ENCODE data around the gene ASTN1.

Gene ASTN1

DNA sequence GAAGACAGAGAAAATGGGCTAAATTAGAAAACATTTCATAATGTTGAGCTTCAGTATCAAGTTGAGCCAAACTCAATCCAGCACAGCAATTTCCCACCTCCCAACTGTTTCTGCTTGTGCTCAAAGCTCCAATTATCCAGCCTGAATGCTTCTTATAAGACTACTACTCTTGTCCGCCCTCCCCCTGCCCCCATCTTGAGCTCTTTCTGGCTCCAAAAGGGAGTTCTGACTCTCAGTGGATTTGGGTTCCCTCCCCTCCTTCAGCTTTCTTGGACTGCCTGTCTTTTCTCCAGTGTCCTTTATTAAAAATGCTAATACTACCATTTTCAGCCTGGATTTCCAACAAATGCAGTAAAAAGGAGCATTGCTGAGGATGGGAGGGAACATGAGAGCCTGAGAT is 174.8 kb downstream of the ASTN1 start:
- intact Hi-C loops (cut with DNase I; ENCODE audit: low total_unique reads): no loop called here
- Histone ChIP-seq H3K9me3 (no peaks in the 10 kb centered on the region), H3K27me3 (no peaks in the 10 kb centered on the region), H3K4me3 (no peak overlapping the region), H3K27ac (no peak overlapping the region), H3K36me3 (no peaks in the 10 kb centered on the region), H3K4me1 (no peaks in the 10 kb centered on the region)
- TF ChIP-seq, protein P1, sequence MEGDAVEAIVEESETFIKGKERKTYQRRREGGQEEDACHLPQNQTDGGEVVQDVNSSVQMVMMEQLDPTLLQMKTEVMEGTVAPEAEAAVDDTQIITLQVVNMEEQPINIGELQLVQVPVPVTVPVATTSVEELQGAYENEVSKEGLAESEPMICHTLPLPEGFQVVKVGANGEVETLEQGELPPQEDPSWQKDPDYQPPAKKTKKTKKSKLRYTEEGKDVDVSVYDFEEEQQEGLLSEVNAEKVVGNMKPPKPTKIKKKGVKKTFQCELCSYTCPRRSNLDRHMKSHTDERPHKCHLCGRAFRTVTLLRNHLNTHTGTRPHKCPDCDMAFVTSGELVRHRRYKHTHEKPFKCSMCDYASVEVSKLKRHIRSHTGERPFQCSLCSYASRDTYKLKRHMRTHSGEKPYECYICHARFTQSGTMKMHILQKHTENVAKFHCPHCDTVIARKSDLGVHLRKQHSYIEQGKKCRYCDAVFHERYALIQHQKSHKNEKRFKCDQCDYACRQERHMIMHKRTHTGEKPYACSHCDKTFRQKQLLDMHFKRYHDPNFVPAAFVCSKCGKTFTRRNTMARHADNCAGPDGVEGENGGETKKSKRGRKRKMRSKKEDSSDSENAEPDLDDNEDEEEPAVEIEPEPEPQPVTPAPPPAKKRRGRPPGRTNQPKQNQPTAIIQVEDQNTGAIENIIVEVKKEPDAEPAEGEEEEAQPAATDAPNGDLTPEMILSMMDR (IDR thresholded peaks at IDR 0.05): no peak
- DNase-seq: no peak

DNA sequence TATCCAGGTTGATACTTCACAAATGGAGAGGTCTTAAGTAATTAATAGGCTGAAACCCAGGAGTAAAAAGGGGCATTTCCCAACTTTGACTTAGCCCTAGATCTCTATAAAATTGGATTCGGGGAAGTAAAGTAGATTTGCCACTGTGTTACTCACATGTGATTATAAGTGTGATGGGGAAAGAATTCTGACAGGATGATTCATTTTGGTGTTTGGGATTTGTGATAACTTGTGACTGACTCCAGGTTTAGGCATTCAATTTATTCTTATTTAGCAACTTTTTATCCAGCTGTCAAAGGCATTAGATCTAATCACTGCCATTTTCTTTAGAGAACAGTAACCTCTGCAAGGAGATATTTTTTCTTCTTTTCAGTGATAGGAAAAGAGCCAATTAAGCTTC is 175.5 kb downstream of the ASTN1 start:
- no peak overlapping the region for H3K4me3 ChIP-seq
- intact Hi-C loops (cut with DNase I; ENCODE audit: low total_unique reads): no loop called here
- no peaks in the 10 kb centered on the region for H3K27me3 ChIP-seq
- no peaks in the 10 kb centered on the region for H3K4me1 ChIP-seq
- TF ChIP-seq, protein P1 (IDR thresholded peaks at IDR 0.05): no peak
- no peaks in the 10 kb centered on the region for H3K9me3 ChIP-seq
- no peaks in the 10 kb centered on the region for H3K36me3 ChIP-seq
- no peak overlapping the region for H3K27ac ChIP-seq
- no peak for DNase-seq

DNA sequence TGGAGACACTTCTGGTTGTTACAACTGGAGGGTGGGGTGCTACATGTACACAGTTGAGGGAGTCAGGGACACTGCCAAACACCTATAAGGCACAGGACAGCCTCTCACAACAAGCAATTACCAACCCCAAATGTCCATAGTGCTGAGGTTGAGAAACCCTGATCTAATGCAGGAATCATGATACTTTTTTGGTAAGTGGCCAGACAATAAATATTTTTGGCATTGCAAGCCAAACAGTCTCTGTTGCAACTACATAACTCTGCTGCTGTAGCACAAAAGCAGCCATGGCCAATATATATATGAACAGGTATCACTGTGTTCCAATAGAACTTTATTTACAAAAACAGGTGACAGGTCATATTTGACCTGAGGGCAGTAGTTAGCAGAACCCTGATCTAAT is 177.5 kb downstream of the ASTN1 start:
- TF ChIP-seq, protein P1 (IDR thresholded peaks at IDR 0.05): no peak
- no peak for DNase-seq
- Histone ChIP-seq H3K27ac (no peak overlapping the region), H3K27me3 (no peaks in the 10 kb centered on the region), H3K4me1 (no peaks in the 10 kb centered on the region), H3K4me3 (no peak overlapping the region), H3K9me3 (no peaks in the 10 kb centered on the region), H3K36me3 (no peaks in the 10 kb centered on the region)
- intact Hi-C loops (cut with DNase I; ENCODE audit: low total_unique reads): no loop called here

DNA sequence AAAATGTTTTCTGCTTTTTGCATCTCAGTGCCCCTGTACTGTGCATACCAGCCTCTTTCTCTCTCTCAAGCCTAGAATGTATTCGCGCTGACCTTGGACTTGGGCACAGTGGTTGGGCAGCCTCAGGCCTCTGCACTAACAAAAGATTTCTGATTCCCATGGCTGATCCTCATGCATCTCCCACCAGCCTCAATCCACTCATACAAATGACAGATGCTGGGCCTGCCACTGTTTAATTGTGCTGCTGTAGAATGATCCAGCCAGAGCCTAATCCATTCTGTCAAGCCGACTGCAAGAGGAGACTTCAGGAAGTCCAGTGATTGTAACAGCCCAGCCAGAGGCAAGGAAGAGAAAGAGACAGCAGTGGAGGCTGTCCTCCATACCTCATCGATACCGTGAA is 180.8 kb downstream of the ASTN1 start:
- Histone ChIP-seq H3K36me3 (no peaks in the 10 kb centered on the region), H3K4me3 (no peak overlapping the region), H3K27me3 (no peaks in the 10 kb centered on the region), H3K27ac (no peak overlapping the region), H3K4me1 (no peaks in the 10 kb centered on the region), H3K9me3 (no peaks in the 10 kb centered on the region)
- intact Hi-C loops (cut with DNase I; ENCODE audit: low total_unique reads): no loop called here
- DNase-seq: no peak
- TF ChIP-seq, protein P1 (IDR thresholded peaks at IDR 0.05): no peak

DNA sequence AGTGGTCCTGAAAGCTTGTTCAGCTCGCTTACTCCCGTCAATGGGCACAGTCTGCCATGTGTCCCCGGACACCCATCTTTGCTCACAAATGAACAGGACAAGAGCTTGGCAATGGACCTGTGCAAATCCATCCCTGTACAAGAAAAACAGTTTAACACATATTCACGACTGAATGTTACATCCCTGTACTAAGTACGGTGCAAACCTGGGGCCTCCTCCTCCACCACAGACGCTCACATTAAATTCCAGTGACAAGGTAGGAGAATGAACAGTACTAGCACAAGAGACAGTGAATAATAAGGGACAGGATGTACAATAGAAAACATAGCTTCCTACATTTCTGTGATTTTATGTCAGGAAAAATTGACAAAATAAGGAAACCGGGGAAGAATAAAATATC is 187.7 kb downstream of the ASTN1 start:
- intact Hi-C loops (cut with DNase I; ENCODE audit: low total_unique reads): no loop called here
- no peak for DNase-seq
- H3K4me3 ChIP-seq: no peak overlapping the region
- no peak overlapping the region for H3K27ac ChIP-seq
- no peaks in the 10 kb centered on the region for H3K9me3 ChIP-seq
- no peaks in the 10 kb centered on the region for H3K27me3 ChIP-seq
- H3K36me3 ChIP-seq: no peaks in the 10 kb centered on the region
- no peaks in the 10 kb centered on the region for H3K4me1 ChIP-seq
- TF ChIP-seq, protein P1 (IDR thresholded peaks at IDR 0.05): no peak

DNA sequence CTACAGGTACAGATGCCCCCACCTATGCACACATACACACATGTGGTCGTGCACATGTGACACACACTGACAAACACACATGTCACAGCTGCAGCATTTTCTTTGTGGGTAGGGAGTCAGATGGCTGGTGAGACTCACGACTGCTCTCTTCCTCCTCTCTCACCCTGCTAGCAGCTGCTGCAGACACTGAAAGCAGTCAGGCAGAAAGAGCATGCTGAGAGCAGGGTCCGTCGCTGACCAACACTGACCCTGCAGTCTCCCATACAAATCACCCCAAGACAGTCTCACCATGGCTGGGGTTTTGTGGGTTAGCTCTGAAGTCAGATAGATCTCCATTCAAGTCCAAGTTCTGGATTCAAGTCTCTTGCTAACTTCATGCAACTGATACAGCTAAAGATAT is 188.3 kb downstream of the ASTN1 start:
- H3K27ac ChIP-seq: no peak overlapping the region
- no peaks in the 10 kb centered on the region for H3K4me1 ChIP-seq
- H3K9me3 ChIP-seq: no peaks in the 10 kb centered on the region
- no peaks in the 10 kb centered on the region for H3K36me3 ChIP-seq
- TF ChIP-seq, protein P1 (IDR thresholded peaks at IDR 0.05): no peak
- H3K4me3 ChIP-seq: no peak overlapping the region
- intact Hi-C loops (cut with DNase I; ENCODE audit: low total_unique reads): no loop called here
- no peak for DNase-seq
- H3K27me3 ChIP-seq: no peaks in the 10 kb centered on the region
